Measurements from ENCODE around the gene RNF130. TPM values are rescaled to one million over a fixed set of nuclear protein-coding genes. Genes with fewer than 3 reads are reported as not detected.
"Not testable (repeated sequence)": the region's sequence is repeated elsewhere in the genome, so short reads cannot be mapped to it uniquely, and the experiment has no call there.

The RNF130 gene
- total RNA-seq, 1 donor, result 194 TPM

GRCh38 chr5:180103487-180104167 is 32.1 kb upstream of the RNF130 start:
- no peak for DNase-seq (ENCODE audit: low read depth in 2 of 3, low spot score in 2 of 3)

DNA sequence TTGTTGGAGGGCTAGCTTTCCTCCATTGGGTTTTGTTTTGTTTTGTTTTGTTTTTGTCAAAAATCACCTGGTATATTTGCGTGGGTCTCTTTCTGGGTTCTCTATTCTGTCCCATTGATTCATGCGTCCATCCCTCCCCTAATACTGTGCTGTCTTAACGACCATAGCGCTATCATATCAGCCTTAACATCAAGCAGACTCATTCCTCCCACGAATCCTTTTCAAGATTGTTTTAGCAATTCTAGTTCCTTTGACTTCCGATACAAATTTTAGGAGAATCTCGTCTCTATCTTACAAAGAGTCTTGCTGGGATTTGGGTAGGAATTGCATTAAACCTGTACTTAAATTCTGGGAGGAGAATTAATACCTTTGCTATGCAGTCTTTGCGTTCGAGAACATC is 31.1 kb upstream of the RNF130 start:
- no peak for DNase-seq (ENCODE audit: low read depth in 2 of 3, low spot score in 2 of 3)

- no peak for DNase-seq (ENCODE audit: low read depth in 2 of 3, low spot score in 2 of 3)
These were observed 30.0 kb upstream of the RNF130 start for GRCh38 chr5:180101451-180102105.

DNA sequence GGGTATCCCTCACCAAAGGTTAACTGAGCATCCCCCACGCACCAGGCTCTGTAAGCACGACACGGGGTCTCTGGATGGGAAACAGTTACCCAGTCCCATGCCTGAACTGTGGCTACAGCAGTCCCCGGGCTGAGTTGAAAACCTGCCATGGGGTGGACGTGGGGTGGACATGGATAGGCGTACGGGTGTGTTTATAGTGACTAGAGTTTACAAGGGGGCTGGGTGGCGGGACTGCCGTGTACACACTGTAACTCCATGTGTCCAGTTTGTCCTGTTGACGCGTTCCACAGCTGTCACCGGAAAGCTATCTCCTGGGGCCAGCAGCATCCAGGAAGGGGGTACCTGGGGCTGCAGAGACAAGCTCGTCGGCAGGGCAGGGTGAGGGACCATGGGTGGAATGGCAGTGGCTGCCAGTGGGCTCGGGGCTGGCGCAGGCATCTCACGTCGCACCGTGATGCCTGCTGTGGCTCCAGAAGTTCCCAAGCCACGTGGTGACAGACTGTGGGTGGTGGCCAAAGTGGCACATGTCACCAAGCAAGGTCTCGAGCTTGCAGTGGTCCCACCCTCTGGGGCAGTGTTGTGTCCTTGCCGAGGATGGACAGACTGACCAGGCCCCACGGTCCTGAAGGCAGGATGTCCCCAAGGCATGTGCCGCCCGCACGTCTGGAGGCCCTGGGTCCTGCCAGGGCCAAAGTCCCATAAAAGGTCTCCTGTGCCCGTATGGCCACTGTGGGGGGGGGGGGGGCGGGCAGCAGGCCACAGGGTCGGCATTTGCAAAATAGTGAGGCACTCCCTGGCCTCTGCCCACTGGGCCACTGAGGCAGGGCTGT is 29.3 kb upstream of the RNF130 start:
- DNase-seq (ENCODE audit: low read depth in 2 of 3, low spot score in 2 of 3), result no peak

GRCh38 chr5:180099733-180100611 is 28.4 kb upstream of the RNF130 start:
- no peak for DNase-seq (ENCODE audit: low read depth in 2 of 3, low spot score in 2 of 3)

- DNase-seq (ENCODE audit: low read depth in 2 of 3, low spot score in 2 of 3), result no peak
These were observed 27.6 kb upstream of the RNF130 start for GRCh38 chr5:180098991-180099732.

DNA sequence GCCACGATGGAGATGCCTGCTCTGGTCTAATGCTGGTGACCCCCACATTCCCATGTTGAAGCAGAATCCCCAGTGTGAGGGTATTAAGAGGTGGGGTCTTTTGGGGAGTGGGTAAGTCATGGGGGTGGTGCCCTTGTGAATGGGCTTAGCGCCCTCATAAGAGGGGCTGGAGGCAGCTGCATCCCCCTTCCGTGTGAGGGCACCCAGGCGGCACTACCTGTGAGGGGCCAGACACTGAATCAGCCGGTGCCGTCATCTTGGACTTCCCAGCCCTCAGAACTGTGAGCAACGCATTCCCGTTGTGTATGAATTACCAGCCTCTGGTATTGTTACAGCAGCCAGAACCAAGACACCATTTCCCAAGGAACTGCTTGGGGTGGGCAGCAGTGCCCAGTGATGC is 27.0 kb upstream of the RNF130 start:
- DNase-seq (ENCODE audit: low read depth in 2 of 3, low spot score in 2 of 3), result no peak

- DNase-seq (ENCODE audit: low read depth in 2 of 3, low spot score in 2 of 3), result no peak
These were observed 26.4 kb upstream of the RNF130 start for GRCh38 chr5:180097926-180098325.

DNA sequence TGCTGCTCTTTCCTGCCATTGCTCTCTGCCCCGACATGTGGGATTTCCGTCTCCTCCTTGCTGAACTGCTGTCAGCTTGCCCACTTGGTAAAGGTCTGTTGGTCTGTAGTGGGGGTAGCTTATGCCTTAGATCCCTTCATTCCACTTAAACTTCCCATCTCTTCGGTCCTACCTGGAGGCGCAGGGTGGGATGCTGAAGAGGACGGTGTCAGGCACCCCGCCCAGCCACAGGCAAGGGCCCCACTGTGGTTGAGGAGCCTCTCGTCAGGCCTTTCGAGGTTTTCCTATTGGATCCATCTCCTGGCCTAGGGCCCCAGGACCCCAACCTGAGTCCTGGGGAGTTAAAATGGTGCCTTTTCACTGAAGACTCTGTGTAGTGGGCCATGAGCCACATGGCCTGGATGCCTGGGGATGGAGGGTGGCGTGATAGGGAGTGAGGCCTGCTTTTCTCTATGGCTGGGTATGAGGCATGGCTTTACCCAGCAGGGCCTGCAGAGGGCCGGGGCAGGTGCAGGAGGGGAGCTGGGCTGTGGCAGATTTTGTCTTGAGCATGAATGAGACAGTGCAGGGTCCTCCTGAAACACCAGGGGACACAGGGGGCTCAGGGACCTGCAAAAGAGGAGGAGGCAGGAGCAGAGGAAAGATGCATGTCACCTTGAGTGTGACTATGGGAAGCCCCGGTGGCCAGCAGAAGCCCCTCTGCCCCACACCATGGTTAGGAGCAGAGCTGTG is 25.8 kb upstream of the RNF130 start:
- DNase-seq (ENCODE audit: low read depth in 2 of 3, low spot score in 2 of 3), result no peak

- DNase-seq (ENCODE audit: low read depth in 2 of 3, low spot score in 2 of 3), result no peak
These were observed 25.1 kb upstream of the RNF130 start for GRCh38 chr5:180096616-180097015.

DNA sequence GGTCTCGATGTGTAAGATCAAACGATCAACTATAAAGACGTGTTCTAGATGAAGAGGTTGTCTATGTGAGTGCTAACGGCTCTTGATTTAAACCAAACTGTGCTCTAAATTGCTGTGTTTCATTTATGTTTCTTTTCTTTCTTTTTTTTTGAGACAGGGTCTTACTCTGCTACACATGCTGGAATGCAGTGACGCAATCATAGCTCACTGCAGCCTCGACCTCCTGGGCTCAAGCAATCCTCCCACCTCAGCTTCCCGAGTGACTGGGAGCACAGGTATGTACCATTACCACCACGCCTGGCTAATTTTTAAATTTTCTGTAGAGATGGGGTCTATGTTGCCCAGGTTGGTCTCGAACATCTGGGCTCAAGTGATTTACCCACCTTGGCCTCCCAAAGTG is 24.0 kb upstream of the RNF130 start:
- DNase-seq (ENCODE audit: low read depth in 2 of 3, low spot score in 2 of 3), result no peak

- peak in 2 of 3 donors; percentile 77 to 89 for DNase-seq (ENCODE audit: low read depth in 2 of 3, low spot score in 2 of 3)
These were observed 22.3 kb upstream of the RNF130 start for GRCh38 chr5:180093651-180094382.

GRCh38 chr5:180093241-180093640 is 21.7 kb upstream of the RNF130 start:
- no peak for DNase-seq (ENCODE audit: low read depth in 2 of 3, low spot score in 2 of 3)

DNA sequence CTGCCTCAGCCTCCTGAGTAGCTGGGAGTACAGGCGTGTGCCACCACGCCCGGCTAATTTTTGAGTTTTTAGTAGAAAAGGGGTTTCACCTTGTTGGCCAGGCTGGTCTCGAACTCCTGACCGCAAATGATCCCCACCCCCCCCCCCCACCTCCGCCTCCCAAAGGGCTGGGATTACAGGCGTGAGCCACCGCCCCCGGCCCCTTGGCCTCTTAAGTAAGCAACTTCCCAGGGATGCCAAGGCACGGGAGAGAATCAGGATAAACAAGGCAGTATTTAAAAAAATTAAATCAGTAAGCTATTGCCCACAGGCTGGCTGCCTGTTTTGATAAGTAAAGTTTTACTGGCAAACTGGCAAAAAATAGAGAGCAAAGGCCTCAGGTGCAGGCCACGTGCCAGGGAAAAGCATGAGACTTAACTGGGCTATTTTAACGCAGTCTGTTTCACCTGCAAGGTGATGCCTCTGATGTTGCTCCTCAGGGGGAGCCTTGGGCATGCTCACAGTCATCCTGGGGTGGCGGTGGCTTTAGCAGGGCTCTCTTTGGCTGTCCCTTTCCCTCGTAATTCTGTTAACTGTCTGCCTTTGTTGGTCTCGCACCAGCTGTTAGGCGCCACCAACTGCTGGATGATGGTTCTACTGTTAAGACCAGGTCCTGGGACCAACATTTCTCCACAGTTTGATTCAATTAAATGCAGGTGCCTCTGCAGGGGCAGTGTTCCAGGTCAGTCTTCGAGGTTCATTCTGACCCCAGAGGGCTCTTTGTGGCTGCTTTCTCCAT is 19.4 kb upstream of the RNF130 start:
- DNase-seq (ENCODE audit: low read depth in 2 of 3, low spot score in 2 of 3), result peak in 1 of 3 donors; percentile 61

- peak; percentile 67 to 84 (median 81) for DNase-seq (ENCODE audit: low read depth in 2 of 3, low spot score in 2 of 3)
These were observed 18.7 kb upstream of the RNF130 start for GRCh38 chr5:180090098-180090768.

- not testable (repeated sequence) for DNase-seq (ENCODE audit: low read depth in 2 of 3, low spot score in 2 of 3)
These were observed 18.1 kb upstream of the RNF130 start for GRCh38 chr5:180089628-180090027.

- no peak for DNase-seq (ENCODE audit: low read depth in 2 of 3, low spot score in 2 of 3)
These were observed 17.0 kb upstream of the RNF130 start for GRCh38 chr5:180088561-180088960.
